ENCODE results near the gene SSX2IP. TPM values are rescaled to one million over a fixed set of nuclear protein-coding genes. Genes with fewer than 3 reads are reported as not detected.

SSX2IP gene
- total RNA-seq, 2 experiments from 2014 or later: 5.5 to 6.0 TPM

GRCh38 chr1:84668185-84668584 is 22.1 kb downstream of the SSX2IP start:
- peak; percentile 37 for ATAC-seq (ENCODE audit: poor library complexity)
- Histone ChIP-seq H3K4me3 (ENCODE audit: low read length) (no peak overlapping the region), H3K9me3 (ENCODE audit: control insufficient read depth in 1 of 2, insufficient read depth in 1 of 2, low read length in 2 of 2) (no peaks in the 10 kb centered on the region), H3K36me3 (ENCODE audit: insufficient read depth, low read length) (no peaks in the 10 kb centered on the region), H3K27ac (ENCODE audit: low read depth in 1 of 2, low read length in 2 of 2) (no peak overlapping the region), H3K4me1 (ENCODE audit: insufficient read depth, low read length) (no peaks in the 10 kb centered on the region), H3K27me3 (ENCODE audit: control insufficient read depth in 1 of 2, insufficient read depth in 2 of 2, low read length in 2 of 2) (no peaks in the 10 kb centered on the region)
- H3K4me1 Mint-ChIP-seq (ENCODE audit: low read depth): peaks cover 3% of the 10 kb centered on the region
- H3K4me3 Mint-ChIP-seq: no peak overlapping the region
- no peaks in the 10 kb centered on the region for H3K9me3 Mint-ChIP-seq
- DNase-seq: peak in 4 of 14 experiments; percentile 20 to 41 (median 34)
- ChIA-PET CTCF (interaction anchor here (0.7 to 2.4 kb wide), 2 partner anchors 57 to 91 kb away, joined by 3 to 14 read pairs; no protein-coding TSS in a partner anchor), POLR2A (no interaction called here)
- peaks cover 10% of the 10 kb centered on the region for H3K36me3 Mint-ChIP-seq (ENCODE audit: low read depth)
- no peaks in the 10 kb centered on the region for H3K27me3 Mint-ChIP-seq
- no peak overlapping the region for H3K27ac Mint-ChIP-seq
- intact Hi-C loops (cut with DNase I, micrococcal nuclease): loop anchor here (1.0 to 10.0 kb wide), 3 partner anchors 57 to 85 kb away; no protein-coding TSS in a partner anchor
- TF ChIP-seq, protein P1, sequence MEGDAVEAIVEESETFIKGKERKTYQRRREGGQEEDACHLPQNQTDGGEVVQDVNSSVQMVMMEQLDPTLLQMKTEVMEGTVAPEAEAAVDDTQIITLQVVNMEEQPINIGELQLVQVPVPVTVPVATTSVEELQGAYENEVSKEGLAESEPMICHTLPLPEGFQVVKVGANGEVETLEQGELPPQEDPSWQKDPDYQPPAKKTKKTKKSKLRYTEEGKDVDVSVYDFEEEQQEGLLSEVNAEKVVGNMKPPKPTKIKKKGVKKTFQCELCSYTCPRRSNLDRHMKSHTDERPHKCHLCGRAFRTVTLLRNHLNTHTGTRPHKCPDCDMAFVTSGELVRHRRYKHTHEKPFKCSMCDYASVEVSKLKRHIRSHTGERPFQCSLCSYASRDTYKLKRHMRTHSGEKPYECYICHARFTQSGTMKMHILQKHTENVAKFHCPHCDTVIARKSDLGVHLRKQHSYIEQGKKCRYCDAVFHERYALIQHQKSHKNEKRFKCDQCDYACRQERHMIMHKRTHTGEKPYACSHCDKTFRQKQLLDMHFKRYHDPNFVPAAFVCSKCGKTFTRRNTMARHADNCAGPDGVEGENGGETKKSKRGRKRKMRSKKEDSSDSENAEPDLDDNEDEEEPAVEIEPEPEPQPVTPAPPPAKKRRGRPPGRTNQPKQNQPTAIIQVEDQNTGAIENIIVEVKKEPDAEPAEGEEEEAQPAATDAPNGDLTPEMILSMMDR (IDR thresholded peaks at IDR 0.05): peak; percentile 22

- H3K36me3 Mint-ChIP-seq (ENCODE audit: low read depth): peaks cover 25% of the 10 kb centered on the region
- H3K4me1 Mint-ChIP-seq (ENCODE audit: low read depth): no peaks in the 10 kb centered on the region
- intact Hi-C loops (cut with DNase I, micrococcal nuclease): loop anchor here (5.0 to 10.0 kb wide), 2 partner anchors 59 to 86 kb away; no protein-coding TSS in a partner anchor
- no peak overlapping the region for H3K4me3 Mint-ChIP-seq
- ChIA-PET CTCF (interaction anchor here (1.3 kb wide), 1 partner anchor 8 kb away, joined by 3 read pairs; no protein-coding TSS in a partner anchor), POLR2A (no interaction called here)
- H3K9me3 Mint-ChIP-seq: no peaks in the 10 kb centered on the region
- Histone ChIP-seq H3K27ac (ENCODE audit: low read depth in 1 of 2, low read length in 2 of 2) (no peak overlapping the region), H3K36me3 (ENCODE audit: insufficient read depth, low read length) (peaks cover 11% of the 10 kb centered on the region), H3K4me3 (ENCODE audit: low read length) (no peak overlapping the region), H3K4me1 (ENCODE audit: insufficient read depth, low read length) (no peaks in the 10 kb centered on the region), H3K9me3 (ENCODE audit: control insufficient read depth in 1 of 2, insufficient read depth in 1 of 2, low read length in 2 of 2) (no peaks in the 10 kb centered on the region), H3K27me3 (ENCODE audit: control insufficient read depth in 1 of 2, insufficient read depth in 2 of 2, low read length in 2 of 2) (no peaks in the 10 kb centered on the region)
- ATAC-seq (ENCODE audit: poor library complexity) (no peak), DNase-seq (no peak)
- H3K27me3 Mint-ChIP-seq: no peaks in the 10 kb centered on the region
- no peak overlapping the region for H3K27ac Mint-ChIP-seq
- TF ChIP-seq, protein P1 (IDR thresholded peaks at IDR 0.05): no peak
Observed at GRCh38 chr1:84665703-84666317, 24.5 kb downstream of the SSX2IP start.

- DNase-seq (peak in 2 of 14 experiments; percentile 5 to 11), ATAC-seq (ENCODE audit: poor library complexity) (no peak)
- intact Hi-C loops (cut with DNase I, micrococcal nuclease): no loop called here
- Mint-ChIP-seq H3K9me3 (no peaks in the 10 kb centered on the region), H3K4me3 (no peak overlapping the region), H3K4me1 (ENCODE audit: low read depth) (no peaks in the 10 kb centered on the region), H3K36me3 (ENCODE audit: low read depth) (peaks cover 54% of the 10 kb centered on the region), H3K27me3 (no peaks in the 10 kb centered on the region), H3K27ac (no peak overlapping the region)
- H3K36me3 ChIP-seq (ENCODE audit: insufficient read depth, low read length): peaks cover 33% of the 10 kb centered on the region
- CTCF ChIA-PET: no interaction called here
- H3K9me3 ChIP-seq (ENCODE audit: control insufficient read depth in 1 of 2, insufficient read depth in 1 of 2, low read length in 2 of 2): no peaks in the 10 kb centered on the region
- POLR2A ChIA-PET: no interaction called here
- no peak overlapping the region for H3K27ac ChIP-seq (ENCODE audit: low read depth in 1 of 2, low read length in 2 of 2)
- H3K4me3 ChIP-seq (ENCODE audit: low read length): no peak overlapping the region
- no peaks in the 10 kb centered on the region for H3K27me3 ChIP-seq (ENCODE audit: control insufficient read depth in 1 of 2, insufficient read depth in 2 of 2, low read length in 2 of 2)
- no peaks in the 10 kb centered on the region for H3K4me1 ChIP-seq (ENCODE audit: insufficient read depth, low read length)
- TF ChIP-seq, protein P1 (IDR thresholded peaks at IDR 0.05): no peak
Observed at GRCh38 chr1:84653130-84653677, 37.1 kb downstream of the SSX2IP start.
